T1000 (cell line): Measurements from ENCODE around the gene ARL11.

ENCODE experiments used
- DNase-seq: peaks from one replicate; lab custom pipeline; 2025; ENCODE audit warnings: mixed read lengths; lab: John Stamatoyannopoulos, UW

The ARL11 gene

GRCh38 chr13:49615836-49616675 is 12.3 kb upstream of the ARL11 start:
- DNase-seq, result no peak

GRCh38 chr13:49616676-49617065 is 11.6 kb upstream of the ARL11 start:
- DNase-seq, result no peak

- DNase-seq, result no peak
Observed at GRCh38 chr13:49620170-49620621, 8.1 kb upstream of the ARL11 start.

- DNase-seq, result no peak
Observed at GRCh38 chr13:49622174-49622946, 5.9 kb upstream of the ARL11 start.

GRCh38 chr13:49624229-49624628 is 4.1 kb upstream of the ARL11 start:
- DNase-seq, result no peak

- no peak for DNase-seq
Observed at GRCh38 chr13:49625392-49626079, 2.8 kb upstream of the ARL11 start.

GRCh38 chr13:49629196-49629938 is 1.1 kb downstream of the ARL11 start:
- no peak for DNase-seq

GRCh38 chr13:49629947-49630346 is 1.6 kb downstream of the ARL11 start:
- DNase-seq, result no peak

GRCh38 chr13:49630580-49630979 is 2.3 kb downstream of the ARL11 start:
- DNase-seq, result no peak

- no peak for DNase-seq
Observed at GRCh38 chr13:49632156-49632555, 3.8 kb downstream of the ARL11 start.

GRCh38 chr13:49633710-49634109 is 5.4 kb downstream of the ARL11 start:
- DNase-seq, result no peak

GRCh38 chr13:49635599-49636433 is 7.5 kb downstream of the ARL11 start:
- DNase-seq, result no peak

- no peak for DNase-seq
Observed at GRCh38 chr13:49636705-49637104, 8.4 kb downstream of the ARL11 start.

- no peak for DNase-seq
Observed at GRCh38 chr13:49638030-49638743, 9.9 kb downstream of the ARL11 start.

GRCh38 chr13:49638744-49639072 is 10.4 kb downstream of the ARL11 start:
- no peak for DNase-seq

GRCh38 chr13:49641801-49642291 is 13.5 kb downstream of the ARL11 start:
- DNase-seq, result no peak

- DNase-seq, result no peak
Observed at GRCh38 chr13:49643035-49643646, 14.8 kb downstream of the ARL11 start.

- DNase-seq, result no peak
Observed at GRCh38 chr13:49645451-49645850, 17.1 kb downstream of the ARL11 start.

GRCh38 chr13:49646688-49647087 is 18.4 kb downstream of the ARL11 start:
- no peak for DNase-seq
